GM20431 (cell line): ENCODE data around the gene SMARCC1.

ENCODE experiments used
- in situ Hi-C: fragments of 300-500 bp; cut with MseI, MboI; formaldehyde crosslinking; loops from one replicate; pipeline ENCODE4 v1.15.0; 2020; ENCODE audit warnings: low sequenced_read_pairs; ENCODE audit not compliant: unreplicated experiment

The SMARCC1 gene

DNA sequence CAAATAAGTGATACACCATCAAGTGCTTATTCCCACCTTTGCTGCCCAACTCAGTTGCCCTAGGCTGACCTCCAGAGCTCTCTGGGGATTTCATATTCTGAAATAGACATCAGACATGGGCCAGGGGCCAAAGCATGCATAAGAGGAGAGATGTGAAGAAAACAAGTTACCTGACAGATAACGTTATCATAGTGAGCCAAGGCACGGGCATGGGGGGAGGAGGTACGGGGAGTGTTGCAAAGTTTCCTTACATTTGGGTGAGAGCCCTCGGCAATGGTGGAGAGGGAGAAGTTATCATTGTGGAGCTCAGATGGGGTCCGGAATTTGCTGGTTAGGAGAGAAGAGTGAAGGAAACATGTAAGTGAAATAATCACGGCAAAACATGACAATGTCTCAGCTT, 212.8 kb downstream of the SMARCC1 start:
- in situ Hi-C loops: no loop called here

DNA sequence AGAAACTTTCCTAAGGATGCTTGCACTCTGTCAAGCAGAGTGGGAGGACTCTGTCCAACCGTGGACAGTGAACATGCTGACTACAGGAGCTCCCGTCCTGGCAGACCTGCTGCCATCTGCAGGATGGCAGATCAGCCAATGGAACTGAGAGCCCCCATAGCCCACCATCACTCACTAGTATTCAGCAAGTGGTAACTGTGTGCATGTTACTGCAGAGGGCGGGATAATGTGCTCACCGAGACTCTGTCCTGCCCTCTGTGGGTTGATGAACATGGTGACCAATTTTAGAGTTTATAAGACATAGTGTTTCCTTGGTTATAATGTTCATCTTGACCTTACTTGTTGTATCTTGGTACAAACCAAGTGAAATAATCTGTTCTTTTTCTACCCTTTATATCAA, 214.5 kb downstream of the SMARCC1 start:
- in situ Hi-C loops: no loop called here

DNA sequence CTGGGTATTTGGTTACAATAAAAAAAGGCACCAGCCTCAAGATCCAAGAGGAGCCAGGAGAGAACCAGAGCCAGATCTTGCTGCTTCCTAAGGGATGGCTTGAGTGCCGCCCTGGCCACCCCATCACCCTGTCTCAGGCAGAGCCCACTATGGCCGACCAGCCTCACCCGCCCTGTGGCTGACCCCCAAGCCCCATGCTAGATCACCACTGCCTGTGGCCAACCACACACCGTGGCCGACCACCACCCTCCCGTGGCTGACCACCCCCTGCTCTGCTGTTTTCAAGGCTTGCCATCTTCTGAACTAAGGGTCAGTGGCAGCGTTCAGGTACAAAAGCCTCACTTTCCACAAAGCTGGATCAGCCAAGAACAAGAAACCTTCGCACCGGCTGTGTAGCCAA, 215.0 kb downstream of the SMARCC1 start:
- in situ Hi-C loops: no loop called here

DNA sequence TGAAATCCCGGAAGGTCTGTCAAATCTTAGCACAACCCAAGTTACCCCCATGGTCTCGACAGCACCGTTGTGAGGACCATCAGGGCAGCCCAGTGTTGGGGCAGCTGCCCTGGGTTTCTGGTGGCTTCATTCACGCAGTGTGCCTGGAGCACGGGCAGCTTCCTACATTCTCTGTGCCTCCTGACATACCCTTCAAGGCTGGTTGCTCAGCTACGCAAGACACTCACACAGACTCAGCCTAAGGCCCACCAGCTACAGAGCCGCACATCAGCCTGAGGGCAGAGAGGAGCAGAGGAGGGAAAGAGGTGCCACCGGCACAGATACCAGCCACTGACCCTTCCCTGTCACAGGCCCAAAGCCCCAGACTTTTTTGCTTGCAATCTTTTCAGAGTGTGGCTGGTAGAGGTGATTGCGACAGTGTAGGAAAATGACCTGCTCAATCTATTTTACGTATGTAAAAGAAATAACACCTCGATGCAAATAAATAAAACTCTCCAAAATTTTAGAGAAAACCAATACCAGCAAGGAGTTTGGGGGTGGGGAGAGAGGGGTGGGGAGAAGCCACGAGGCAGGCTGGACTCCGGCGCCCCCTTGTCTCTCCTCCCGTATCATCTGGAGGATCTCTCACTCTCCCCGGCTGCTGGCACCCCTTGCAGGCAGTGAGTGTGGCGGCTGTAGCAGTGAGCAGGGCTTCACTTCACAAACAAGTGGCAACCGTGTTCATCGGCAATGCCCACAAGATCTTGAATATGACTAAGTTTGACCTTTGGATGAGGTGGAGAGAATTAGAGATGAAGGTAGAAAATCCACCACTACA, 215.8 kb downstream of the SMARCC1 start:
- in situ Hi-C loops: no loop called here

DNA sequence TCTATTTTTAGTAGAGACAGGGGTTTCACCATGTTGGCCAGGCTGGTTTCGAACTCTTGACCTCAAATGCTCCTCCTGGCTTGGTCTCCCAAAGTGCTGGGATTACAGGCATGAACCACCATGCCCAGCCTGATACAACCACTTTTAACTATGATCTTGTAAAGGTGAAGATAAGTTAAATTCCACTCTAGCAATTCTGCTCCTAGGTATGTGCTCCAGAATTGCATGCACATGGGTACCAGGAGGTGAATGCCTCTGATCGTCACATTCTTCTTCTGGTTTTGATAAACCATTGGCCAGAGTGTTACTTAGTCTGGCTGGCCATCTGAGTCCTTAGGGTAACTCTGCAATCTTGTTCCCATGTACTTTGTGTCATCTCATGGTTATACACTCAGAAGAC, 225.3 kb downstream of the SMARCC1 start:
- in situ Hi-C loops: no loop called here

DNA sequence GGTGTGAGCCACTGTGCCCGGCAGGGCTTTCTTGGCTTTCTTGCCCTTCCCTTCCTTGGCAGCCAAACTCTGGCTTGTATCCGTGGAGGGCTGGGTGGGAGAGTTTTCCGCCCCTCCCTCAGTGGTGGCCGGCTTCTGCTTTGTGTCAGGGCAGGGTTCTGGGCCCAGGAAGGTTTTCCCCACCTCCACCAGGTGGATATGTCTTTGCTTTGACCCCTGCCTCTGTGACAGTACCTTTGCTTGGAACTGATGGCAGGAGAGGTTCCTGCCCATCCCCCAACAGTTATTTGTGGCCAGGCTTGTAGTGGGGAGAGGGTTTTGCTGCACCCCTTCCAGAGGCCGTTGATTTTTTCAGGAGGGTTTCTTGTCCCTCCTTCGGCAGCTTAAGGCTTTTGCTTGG, 227.4 kb downstream of the SMARCC1 start:
- in situ Hi-C loops: no loop called here

DNA sequence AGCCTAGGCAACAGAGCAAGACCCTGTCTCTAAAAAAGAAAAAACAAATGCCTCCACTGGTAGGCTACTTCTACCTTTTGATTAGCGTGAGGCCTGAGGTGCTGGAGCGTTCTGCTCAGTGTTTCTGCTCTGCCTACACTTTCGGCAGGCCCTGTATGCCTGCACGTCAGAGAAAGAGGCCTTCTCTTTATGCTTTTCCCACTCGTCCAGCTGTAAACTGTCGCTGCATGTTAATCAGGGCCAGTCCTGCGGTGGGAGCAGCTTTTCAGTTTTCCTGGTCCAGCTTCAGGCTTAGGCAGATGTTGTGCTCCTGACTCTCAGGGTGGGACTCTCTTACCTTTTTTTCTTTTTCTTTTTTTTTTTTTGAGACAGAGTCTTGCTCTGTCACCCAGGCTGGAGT, 228.3 kb downstream of the SMARCC1 start:
- in situ Hi-C loops: no loop called here

DNA sequence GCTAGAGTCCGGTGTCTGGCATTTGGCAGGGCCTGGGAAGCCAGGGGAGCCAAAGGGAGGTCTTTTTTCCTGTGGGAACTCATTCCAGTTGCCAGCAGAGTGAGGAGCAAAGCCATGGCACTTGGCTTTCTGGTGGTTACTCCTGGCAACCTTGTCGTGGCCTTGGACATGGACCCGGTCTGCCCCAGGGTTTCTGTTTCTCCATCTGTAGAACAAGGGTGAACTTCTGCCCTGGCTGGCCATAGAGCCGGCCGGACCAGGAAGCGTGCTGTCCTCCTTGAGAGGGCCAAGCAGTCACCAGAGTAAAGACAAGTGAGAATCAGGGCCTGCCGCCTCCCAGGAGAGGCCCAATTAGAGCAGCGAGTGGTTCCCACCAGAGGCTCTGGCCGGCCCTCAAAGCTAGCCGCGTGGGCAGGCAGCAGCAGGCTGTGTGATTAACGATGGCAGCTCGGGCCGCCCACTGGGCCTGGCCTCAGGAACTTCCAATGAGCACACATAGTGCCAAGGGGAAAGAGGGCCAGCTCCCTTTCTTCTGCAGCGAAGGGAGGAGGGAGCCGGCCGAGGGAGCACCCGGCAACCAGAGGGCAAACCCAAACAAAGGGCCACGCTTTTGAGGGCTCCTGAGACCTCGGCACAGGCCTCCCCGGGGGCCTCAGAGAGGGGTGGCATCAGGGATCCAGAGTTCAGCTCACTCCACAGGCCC, 239.1 kb downstream of the SMARCC1 start:
- in situ Hi-C loops: no loop called here

DNA sequence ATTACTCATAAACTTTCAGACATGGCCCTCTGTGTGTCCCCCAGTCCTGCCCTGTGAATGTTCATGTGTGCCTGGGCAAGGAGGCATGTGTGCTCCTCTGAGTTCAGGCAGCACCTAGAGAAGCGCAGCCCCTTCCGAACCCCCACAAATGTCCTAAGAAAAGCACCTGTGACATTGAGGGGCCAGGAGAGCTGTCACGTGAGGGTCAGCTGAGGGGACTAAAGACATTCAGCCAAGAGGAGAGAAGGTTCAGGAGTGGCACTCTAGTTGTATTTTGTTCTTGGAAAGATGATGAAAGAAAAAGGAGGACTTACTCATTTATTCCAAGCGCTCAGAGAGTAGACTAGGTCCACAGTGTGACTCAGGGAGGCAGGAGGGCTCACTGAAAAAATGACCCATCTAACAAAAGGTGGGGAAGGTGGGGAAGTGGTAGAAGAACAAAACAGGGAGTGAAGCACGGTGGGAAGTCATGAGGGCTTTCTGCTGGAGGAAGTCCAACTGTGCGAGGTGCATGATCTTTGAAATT, 240.0 kb downstream of the SMARCC1 start:
- in situ Hi-C loops: no loop called here

DNA sequence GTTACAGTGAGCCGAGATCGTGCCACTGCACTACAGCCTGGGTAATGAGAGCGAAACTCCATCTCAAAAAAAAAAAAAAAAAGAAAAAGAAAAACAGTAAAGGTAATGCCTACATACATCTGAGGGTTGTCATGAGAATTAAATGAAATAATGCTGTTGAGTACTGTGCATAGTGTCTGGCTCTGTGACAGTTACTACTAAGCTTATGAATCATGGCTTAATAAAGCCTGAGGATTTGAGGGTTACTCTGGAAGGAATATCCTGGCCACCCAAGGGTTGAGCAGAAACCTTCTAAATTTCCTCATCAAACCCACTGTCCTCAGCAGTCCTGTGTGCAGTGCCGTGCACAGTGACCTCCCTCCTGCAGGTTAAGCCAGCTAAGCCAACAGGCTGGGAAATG, 241.4 kb downstream of the SMARCC1 start:
- in situ Hi-C loops: no loop called here

DNA sequence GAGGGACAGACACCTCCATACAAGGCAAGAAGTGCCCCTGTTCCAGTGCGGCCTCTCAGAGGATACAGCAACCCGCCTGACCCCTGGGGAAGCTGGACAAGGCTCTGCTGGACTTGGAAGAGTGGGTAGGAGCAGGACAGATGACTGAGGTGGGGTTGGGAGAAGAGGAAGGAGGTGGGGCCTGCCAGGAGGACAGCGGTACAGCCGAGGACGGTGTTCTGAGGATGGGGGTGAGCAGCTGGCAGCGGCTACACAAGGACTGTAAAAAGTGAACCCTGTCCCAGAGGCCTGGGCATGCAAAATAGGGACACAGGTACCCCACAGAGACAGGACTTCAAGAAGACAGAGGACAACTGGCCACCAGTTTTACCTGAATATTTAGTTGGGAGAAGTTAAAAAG, 244.7 kb downstream of the SMARCC1 start:
- in situ Hi-C loops: no loop called here

DNA sequence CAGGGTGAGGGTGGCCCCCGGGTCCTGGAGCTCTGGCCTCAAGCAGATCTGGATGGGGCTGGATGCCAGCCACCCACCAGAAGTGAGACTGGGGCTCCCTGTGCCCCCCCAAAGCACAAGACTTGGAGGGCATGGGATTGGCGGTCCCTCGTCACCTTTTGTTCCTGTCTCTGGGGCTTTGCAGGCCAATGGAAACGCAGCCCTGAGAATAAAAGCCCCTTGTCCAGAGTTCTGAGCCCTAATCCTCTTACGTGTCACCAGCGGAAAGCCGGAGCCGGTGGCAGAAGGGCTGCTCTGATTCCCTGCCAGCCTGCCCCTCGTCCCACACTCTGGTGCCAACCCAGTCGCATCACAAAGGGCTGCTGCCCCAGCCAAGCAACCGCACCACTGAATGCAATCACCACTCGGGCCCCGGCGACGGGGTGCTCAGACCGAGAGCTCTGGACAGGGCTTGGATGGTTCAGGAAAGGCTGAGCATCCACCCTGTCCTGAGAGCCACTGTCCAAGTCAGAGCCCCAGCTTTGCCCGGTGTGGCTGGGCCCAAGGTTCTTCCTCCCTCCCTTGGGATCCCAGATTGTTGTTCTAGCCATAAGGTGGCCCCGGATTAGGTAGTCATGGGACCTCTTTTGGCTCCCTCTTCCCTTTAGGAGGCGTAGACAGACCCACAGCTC, 245.3 kb downstream of the SMARCC1 start:
- in situ Hi-C loops: no loop called here
